LoVo (cell line): ENCODE measurements around the gene NRIP2.

Experiments used
- DNase-seq: peaks from one replicate; pipeline ENCODE4 v3.0.0-alpha.2; 2016; ENCODE audit warnings: low spot score

Gene NRIP2

GRCh38 chr12:2845280-2845679 is 10.4 kb upstream of the NRIP2 start:
- DNase-seq: no peak

GRCh38 chr12:2844786-2845185 is 10.0 kb upstream of the NRIP2 start:
- no peak for DNase-seq

- DNase-seq: no peak
These were observed 8.1 kb upstream of the NRIP2 start for GRCh38 chr12:2842948-2843347.

- DNase-seq: no peak
These were observed 6.3 kb upstream of the NRIP2 start for GRCh38 chr12:2841056-2841650.

- no peak for DNase-seq
These were observed 1.7 kb upstream of the NRIP2 start for GRCh38 chr12:2836574-2836973.

- no peak for DNase-seq
These were observed 1.0 kb upstream of the NRIP2 start for GRCh38 chr12:2835691-2836403.

GRCh38 chr12:2833810-2834209 is 1.0 kb downstream of the NRIP2 start:
- DNase-seq: no peak

- no peak for DNase-seq
These were observed 1.5 kb downstream of the NRIP2 start for GRCh38 chr12:2833327-2833726.

- no peak for DNase-seq
These were observed 2.2 kb downstream of the NRIP2 start for GRCh38 chr12:2832550-2833127.

- DNase-seq: no peak
These were observed 5.6 kb downstream of the NRIP2 start for GRCh38 chr12:2829275-2829674.

GRCh38 chr12:2826721-2827515 is 7.9 kb downstream of the NRIP2 start:
- DNase-seq: no peak

GRCh38 chr12:2826036-2826435 is 8.8 kb downstream of the NRIP2 start:
- no peak for DNase-seq

GRCh38 chr12:2825132-2825531 is 9.7 kb downstream of the NRIP2 start:
- no peak for DNase-seq

GRCh38 chr12:2824541-2824940 is 10.3 kb downstream of the NRIP2 start:
- DNase-seq: no peak

GRCh38 chr12:2823483-2823882 is 11.4 kb downstream of the NRIP2 start:
- DNase-seq: no peak

GRCh38 chr12:2820432-2820831 is 14.4 kb downstream of the NRIP2 start:
- no peak for DNase-seq

GRCh38 chr12:2819810-2820209 is 15.0 kb downstream of the NRIP2 start:
- DNase-seq: no peak

GRCh38 chr12:2813214-2814185 is 21.3 kb downstream of the NRIP2 start:
- DNase-seq: peak; percentile 73

- DNase-seq: peak; percentile 99
These were observed 22.3 kb downstream of the NRIP2 start, which contains the start of gene ITFG2 for GRCh38 chr12:2812290-2813213. Gene ITFG2 (plus strand): TSS chr12:2812668. CDS start chr12:2812761, 93 bp downstream.

- no peak for DNase-seq
These were observed 23.0 kb downstream of the NRIP2 start for GRCh38 chr12:2811801-2812200.
